ENCODE results near the gene TTC4.
"Not testable (repeated sequence)": the region's sequence is repeated elsewhere in the genome, so short reads cannot be mapped to it uniquely, and the experiment has no call there.

The TTC4 gene

DNA sequence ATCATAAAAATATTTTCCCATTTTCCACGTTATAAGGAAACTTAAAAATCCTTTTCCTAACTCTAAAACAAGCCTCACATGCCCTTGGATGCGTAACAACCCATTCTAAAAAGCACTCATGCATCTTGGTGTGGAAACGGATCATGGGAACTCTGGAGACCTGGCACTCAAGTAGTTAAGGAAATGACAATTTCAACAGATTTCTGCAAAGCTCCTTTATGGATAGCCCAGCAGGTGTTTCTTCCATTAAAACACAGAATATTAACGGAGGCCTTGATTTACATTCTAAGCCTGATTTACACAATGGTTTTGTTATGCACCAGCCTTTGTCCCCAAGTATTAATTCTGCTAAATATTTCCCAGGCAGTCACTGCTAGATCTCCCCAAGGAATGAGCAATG, 35.8 kb downstream of the TTC4 start:
- DNase-seq: no peak

DNA sequence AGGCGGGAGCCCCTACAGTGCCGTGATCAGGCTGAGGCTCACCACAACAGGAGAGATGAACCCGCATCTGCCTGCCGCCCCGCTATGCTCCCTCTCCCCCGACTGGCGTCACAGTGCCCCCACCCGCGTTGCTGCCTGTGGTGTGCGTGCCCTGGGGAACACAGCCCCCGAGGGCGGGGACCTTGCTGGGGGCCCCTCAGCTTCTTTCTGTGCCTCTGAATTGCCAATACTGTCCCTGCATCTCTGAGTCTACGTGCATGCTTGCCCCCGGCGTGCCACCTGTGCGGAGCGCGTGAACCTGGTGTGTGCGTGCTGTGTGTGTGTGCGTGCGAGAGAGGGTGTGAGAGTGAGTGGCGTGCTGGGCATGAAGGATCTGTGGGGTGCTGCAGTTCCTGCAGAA, 38.4 kb downstream of the TTC4 start:
- no peak for DNase-seq

GRCh38 chr1:54754486-54755285, 39.0 kb downstream of the TTC4 start:
- no peak for DNase-seq

- DNase-seq: no peak
Observed at GRCh38 chr1:54757833-54758232, 42.2 kb downstream of the TTC4 start.

DNA sequence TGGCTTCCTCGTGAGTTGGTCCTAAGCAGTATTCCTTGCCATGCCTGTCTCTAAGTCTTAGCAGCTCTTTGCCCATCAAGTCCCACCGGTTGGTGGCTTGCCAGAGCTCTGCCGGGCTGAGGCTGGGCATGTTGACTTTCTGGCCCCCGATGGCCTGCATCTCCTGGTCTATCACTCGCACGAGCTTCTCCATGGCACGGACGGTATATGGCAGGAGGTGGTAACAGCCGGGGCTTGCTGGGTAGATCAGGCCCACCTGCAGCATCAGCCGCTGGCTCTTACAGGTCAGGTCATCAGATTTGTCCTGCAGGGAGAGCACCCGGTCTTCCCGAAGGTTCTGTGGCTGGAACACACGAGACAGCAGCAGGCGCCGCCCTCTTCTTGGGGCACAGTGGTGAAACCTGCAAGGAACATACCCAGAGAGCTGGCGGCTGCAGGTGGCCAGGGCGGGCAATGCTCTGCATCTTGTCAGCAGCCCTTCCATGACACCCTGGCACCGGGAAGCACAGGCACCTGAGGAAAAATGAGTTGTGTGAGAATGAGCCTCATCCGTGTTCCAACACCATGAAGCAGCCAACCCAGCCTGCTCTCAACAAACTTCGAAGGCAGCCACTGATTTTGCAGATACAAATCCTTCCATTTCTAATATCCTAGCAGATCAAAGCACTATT, 43.2 kb downstream of the TTC4 start:
- no peak for DNase-seq

DNA sequence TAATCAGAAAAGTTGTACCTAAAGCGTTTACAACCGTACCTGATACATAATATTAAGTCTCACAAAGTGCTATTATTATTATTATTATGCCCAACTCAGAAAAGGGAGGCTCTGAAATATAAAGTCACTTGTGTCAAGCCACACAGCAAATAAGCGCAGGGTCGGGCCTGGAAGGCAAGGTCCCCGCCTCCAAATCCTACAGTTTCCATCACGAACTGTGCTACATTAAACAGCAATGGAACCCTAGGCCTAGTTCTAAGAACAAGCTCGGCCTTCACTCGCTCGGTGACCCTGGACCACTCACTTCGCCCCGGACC, 48.1 kb downstream of the TTC4 start:
- DNase-seq: no peak

- peak; percentile 86 to 100 for DNase-seq
Observed at GRCh38 chr1:54764133-54764921, 48.7 kb downstream of the TTC4 start, which contains the start of gene PARS2. PARS2 (minus strand) TSS chr1:54764523; CDS start chr1:54759161, 5,362 bp downstream.

DNA sequence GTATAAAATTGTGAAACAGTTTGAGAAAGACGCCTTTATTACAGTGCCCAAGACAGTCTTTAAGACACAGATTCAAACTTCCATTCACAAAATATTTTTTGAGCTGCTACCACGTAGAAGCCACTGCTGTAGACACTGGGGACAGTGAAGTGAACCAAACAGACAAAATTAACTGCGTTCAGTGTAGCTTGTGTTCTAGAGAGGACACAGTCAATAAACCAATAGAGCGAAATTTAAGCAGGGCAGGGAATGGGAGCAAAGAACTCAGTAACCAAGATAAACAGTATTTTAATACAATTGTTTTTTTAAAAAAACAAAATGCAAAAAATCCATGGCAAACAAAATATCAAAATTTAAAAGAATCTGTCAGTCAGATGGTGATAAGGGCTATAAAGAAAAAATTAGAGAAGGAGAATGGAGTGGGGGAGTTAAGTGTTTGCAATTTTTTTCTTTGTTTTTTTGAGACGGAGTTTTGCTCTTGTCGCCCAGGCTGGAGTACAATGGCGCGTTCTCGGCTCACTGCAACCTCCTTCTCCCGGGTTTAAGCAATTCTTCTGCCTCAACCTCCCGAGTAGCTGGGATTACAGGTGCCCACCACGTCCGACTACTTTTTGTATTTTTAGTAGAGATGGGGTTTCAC, 49.4 kb downstream of the TTC4 start:
- DNase-seq: no peak

- no peak for DNase-seq
Observed at GRCh38 chr1:54766726-54767125, 51.1 kb downstream of the TTC4 start.

DNA sequence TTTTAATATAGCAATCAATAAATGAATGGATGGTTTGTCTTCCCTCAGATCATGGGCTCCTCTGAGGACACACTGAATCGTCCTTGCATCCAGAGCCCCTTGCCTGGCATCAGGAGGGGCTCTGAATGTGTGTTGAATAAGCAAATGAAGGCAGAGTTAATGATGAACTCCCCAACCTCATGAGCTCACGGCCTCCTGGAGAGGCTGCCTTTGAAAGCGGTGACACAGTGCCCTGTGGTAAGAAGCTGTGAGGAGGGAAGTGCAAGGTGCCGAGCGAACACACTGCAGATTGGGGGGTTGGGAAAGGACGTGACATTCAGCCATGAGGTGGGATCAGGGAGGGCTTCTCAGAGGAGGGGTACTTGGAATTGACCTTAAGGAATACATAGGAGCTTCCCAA, 51.9 kb downstream of the TTC4 start:
- no peak for DNase-seq

- DNase-seq: no peak
Observed at GRCh38 chr1:54768093-54768492, 52.4 kb downstream of the TTC4 start.

GRCh38 chr1:54772951-54773350, 57.3 kb downstream of the TTC4 start:
- DNase-seq: no peak

- DNase-seq: no peak
Observed at GRCh38 chr1:54774820-54775498, 59.3 kb downstream of the TTC4 start.

- not testable (repeated sequence) for DNase-seq
Observed at GRCh38 chr1:54775828-54776721, 60.4 kb downstream of the TTC4 start.

DNA sequence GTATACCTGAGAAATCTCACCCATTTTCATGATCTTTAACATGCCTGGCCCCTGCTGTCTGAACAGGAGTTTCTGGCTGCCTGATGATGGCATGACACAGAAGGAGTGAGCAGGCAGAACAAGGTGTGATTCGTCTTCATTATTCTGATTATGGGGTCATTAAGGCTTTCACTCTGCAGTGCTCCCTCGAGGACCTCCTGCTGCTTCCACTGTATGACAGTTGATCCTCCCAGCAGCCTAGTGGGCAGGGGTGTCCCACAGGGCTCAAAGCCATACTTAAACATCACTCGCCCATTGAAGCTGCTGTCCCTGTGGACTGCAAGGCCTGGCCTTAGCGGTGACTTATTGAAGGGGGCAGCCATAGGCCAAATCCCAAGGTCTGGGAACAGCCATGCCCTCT, 61.4 kb downstream of the TTC4 start:
- no peak for DNase-seq

DNA sequence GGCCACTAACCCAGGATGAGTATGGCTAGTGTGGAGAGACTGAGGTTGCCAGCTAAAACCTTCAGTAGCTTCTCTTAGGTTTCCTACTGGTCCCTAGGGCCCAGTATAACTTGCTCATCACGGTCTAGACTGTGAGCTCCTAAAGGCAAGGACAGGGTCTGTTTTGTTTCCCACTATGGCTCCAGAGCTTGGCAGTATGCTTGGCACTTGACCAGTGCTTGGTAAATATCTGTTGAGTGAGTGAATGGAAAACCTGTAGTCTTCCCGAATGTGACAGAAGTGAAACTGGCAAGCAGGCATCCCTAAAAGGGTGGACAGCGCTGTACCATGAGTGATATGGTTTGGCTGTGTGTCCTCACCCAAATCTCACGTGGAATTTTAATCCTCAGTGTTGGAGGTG, 61.8 kb downstream of the TTC4 start:
- DNase-seq: no peak

DNA sequence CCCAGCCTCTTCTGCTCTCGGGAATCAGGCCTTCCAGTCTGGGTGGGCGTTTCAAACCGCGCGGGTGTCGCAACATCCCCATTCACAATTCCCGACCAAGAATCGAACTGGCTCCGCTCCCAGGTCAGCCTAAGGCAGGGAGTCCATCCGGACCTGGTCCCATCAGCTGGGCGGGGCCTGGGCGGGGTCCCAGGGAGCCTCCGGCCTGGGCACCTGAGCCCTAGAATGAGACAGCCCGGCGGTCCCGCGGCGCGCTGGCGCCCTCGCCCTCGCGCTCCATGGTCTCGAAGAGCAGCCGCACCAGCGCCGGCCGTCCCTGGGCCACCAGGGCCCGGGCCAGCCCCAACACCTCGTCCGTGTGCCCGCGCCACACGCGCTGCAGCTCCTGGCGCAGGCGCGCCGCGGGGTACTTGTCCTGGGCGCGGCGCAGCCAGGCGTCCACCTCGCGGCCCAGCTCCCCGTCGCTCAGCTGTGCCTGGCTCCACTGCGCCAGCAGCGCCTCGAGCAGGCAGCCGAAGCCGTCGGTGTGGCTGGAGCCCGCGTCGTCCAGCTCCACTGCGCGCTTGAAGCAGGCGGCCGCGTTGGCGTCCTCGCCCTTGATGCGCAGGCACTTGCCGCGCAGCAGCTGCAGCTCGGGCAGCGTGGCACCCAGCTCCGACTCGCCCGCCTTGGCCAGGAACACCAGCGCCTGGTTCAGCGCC, 65.5 kb downstream of the TTC4 start:
- no peak for DNase-seq

- no peak for DNase-seq
Observed at GRCh38 chr1:54782156-54782555, 66.5 kb downstream of the TTC4 start.

DNA sequence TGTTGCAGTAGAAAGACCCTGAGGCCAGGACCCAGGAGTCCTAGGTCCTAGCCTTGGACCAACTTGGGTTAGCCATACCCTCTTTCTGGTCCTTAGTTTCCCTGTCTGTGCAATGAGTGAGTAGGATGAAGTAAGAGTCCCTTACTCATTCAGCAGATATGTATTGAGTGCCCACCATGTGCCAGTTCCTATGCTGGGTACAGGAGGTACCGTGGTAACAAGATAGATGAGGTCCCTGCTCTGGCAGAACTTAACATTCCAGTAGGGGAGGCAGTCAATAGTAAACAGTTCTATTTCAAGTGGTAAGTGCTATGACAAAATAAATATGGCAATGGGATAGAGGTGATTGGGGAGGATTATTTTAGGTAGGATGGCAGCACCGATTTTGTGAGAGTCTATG, 66.9 kb downstream of the TTC4 start:
- no peak for DNase-seq

- DNase-seq: no peak
Observed at GRCh38 chr1:54784066-54784465, 68.4 kb downstream of the TTC4 start.

- DNase-seq: no peak
Observed at GRCh38 chr1:54786778-54787177, 71.1 kb downstream of the TTC4 start.

All from NCI-H187 (cell line).